HTERT RPE-1 (cell line): ENCODE measurements around the gene SERP1.
"Not testable (repeated sequence)": the region's sequence is repeated elsewhere in the genome, so short reads cannot be mapped to it uniquely, and the experiment has no call there.

ENCODE experiments used
- in situ Hi-C: fragments of 300-500 bp; cut with MboI; formaldehyde crosslinking; loops from 4 replicates; pipeline ENCODE4 v1.14.3; 2020; ENCODE audit warnings: low sequenced_read_pairs

Gene SERP1

DNA sequence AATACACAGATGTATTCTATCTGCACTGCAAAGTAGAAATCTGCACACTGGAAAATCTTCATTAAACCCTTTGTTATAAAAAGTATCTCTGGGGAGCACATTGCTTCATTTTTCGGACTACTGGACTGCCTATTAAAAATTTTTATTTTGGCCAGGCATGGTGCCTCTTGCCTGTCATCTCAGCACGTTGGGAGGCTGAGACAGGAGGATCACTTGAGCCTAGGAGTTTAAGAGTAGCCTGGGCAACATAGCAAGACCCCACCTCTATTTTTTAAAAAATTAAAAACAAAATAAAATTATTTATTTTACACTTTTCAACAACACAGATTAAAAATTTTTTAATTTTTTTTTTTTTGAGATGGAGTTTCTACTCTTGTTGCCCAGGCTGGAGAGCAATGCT, 6.0 kb downstream of the SERP1 start:
- in situ Hi-C loops = no loop called here

GRCh38 chr3:150538324-150539208, 7.7 kb downstream of the SERP1 start:
- in situ Hi-C loops = no loop called here

- in situ Hi-C loops = no loop called here
Observed at GRCh38 chr3:150535204-150535603, 11.1 kb downstream of the SERP1 start.

- in situ Hi-C loops = no loop called here
Observed at GRCh38 chr3:150531775-150532174, 14.5 kb downstream of the SERP1 start.

- in situ Hi-C loops = no loop called here
Observed at GRCh38 chr3:150528354-150528797, 17.9 kb downstream of the SERP1 start.

DNA sequence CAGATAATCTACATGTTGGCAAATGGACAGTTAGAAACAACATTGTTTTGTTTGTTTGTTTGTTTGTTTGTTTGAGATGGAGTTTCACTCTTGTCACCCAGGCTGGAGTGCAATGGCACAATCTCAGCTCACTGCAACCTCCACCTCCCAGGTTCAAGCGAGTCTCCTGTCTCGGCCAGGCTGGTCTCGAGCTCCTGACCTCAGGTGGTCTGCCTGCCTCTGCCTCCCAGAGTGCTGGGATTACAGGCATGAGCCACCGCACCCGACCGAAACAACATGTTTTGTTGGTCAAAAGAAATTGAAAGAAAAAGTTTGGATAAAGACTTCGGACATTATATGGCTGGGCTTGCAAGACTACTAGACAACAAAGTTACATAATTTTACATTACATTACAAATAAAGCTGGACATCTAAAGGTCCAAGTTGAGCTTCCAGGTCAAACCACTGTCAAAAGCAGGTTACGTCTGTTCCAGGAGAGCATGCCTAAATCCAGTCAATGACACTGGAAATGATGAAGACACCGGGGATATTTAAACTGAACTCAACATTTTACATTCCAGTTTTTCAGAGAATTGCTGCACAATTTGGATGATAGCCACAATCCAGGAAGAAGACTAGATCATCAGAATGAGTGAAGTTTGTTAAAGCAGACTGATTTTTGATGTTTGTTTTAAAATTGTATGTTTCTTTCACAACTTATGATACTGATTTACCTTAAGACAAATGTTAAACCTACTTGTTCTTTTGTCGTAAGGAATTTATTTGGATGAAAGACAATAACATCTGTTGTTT, 18.6 kb downstream of the SERP1 start:
- in situ Hi-C loops = no loop called here

DNA sequence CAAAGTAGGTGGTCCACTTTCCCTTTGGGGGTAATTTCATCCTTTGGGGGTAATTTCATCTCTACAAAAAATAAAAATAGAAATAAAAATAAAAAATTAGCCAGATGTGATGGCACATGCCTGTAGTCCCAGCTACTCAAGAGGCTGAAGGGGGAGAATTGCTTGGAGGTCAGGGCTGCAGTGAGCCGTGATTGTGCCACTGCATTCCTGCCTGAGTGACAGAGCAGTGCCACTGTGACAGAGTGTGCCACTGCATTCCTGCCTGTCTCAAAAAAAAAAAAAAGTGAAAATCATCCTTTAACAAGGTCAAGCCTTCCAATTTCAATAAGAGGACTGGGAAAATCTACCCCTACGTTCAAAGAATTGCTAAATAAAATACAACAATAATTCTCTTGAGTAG, 22.8 kb downstream of the SERP1 start:
- in situ Hi-C loops = no loop called here

- in situ Hi-C loops = no loop called here
Observed at GRCh38 chr3:150521463-150521862, 24.8 kb downstream of the SERP1 start.

DNA sequence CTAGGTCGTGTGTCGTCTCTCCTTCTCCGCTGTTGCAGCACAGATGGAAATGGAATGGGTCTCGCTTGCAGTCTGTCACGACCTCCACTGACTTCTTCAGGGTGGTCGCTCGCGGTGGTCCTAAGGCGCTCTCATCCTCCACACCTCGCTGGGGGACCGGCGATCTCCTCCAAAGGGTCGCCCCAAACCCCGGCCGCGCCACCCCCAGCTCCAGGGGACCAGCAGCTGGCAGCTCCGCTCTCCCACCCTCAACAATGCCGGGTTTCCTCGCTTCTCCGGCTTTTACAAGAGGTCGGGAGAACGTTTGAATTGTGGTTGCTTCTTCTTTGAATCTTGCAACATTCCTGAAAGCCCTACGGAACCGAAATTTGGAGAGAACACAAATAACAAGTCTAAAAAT, 25.9 kb downstream of the SERP1 start:
- in situ Hi-C loops = no loop called here

GRCh38 chr3:150519026-150519425, 27.3 kb downstream of the SERP1 start:
- in situ Hi-C loops = no loop called here

- in situ Hi-C loops = no loop called here
Observed at GRCh38 chr3:150515210-150515609, 31.1 kb downstream of the SERP1 start.

GRCh38 chr3:150511122-150511821, 35.0 kb downstream of the SERP1 start:
- in situ Hi-C loops = no loop called here

- in situ Hi-C loops = no loop called here
Observed at GRCh38 chr3:150509780-150510179, 36.5 kb downstream of the SERP1 start.

DNA sequence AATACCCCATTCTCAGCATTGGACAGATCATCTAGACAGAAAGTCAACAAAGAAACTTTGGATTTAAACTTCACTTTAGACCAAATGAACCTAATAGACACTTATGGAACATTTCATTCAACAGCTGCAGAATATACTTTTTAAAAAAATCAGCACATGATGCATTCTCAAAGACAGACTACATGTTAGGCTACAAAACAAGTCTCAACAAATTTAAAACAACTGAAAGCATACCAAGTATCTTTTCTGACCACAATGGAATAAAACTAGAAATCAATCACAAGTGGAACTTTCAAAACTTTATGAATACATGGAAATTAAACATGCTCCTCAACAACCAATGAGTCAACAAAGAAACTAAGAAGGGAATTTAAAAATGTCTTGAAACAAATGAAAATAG, 37.9 kb downstream of the SERP1 start:
- in situ Hi-C loops = no loop called here

GRCh38 chr3:150504483-150504882, 41.8 kb downstream of the SERP1 start:
- in situ Hi-C loops = no loop called here

GRCh38 chr3:150503402-150504099, 42.7 kb downstream of the SERP1 start:
- in situ Hi-C loops = no loop called here

- in situ Hi-C loops = not testable (repeated sequence)
Observed at GRCh38 chr3:150500960-150501359, 45.3 kb downstream of the SERP1 start.

DNA sequence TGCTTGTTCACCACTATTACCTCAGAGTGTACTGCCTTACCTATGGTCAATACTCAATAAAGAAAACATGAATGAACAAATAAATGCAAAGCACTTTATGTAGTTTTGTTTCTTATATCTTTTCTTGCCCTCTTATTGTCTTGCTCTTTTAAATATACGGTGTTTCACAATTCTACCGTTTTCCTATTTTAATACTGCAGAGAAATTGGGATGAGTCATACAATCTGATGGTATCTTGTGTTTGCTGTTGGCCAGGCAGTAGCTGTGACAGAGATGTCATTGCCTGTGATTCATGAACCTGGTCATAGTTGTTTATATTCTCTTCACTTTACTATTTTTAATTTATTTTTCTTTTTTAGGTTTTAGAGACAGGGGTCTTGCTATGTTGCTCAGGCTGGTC, 48.3 kb downstream of the SERP1 start:
- in situ Hi-C loops = no loop called here

GRCh38 chr3:150495563-150496168, 50.6 kb downstream of the SERP1 start:
- in situ Hi-C loops = no loop called here

- in situ Hi-C loops = no loop called here
Observed at GRCh38 chr3:150495149-150495548, 51.1 kb downstream of the SERP1 start.
